ENCODE measurements around the gene DEXI.
"Not testable (repeated sequence)": the region's sequence is repeated elsewhere in the genome, so short reads cannot be mapped to it uniquely, and the experiment has no call there.

The DEXI gene

DNA sequence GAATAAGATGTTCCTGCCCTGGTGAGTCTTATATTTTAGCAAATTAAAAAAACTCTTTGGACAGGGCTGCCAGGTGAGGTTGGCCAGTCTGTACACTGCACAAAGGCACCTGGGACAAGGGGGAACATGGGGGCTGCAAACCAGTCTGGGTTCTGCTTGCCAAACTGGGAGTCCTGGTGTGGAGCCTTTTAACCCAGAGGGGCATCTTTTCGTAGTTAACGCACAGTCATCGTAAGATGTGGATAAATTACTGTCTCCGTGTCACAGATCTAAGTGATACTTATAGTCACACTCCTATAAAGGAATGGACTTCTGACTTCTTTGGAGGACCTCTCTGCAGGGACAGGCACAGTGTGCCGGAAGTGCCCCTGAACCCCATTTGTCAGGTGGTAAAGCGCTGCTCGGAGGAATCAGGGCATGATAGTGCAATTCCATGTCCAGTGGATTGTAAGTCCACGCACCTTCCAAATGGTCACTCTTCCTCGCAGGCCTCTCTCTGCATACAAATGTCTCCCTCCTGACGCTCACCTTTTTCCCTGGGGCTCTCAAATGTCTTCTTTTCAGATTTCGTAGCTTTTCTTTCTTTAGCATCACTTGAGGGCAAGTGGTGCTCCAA, 14.7 kb downstream of the DEXI start:
- Mint-ChIP-seq H3K27ac (peak overlapping the region in 1 of 2 donors; percentile 72), H3K4me3 (no peak overlapping the region), H3K27me3 (no peaks in the 10 kb centered on the region), H3K4me1 (peaks cover 20% of the 10 kb centered on the region), H3K9me3 (no peaks in the 10 kb centered on the region)
- no peak for ATAC-seq
- DNase-seq = no peak

DNA sequence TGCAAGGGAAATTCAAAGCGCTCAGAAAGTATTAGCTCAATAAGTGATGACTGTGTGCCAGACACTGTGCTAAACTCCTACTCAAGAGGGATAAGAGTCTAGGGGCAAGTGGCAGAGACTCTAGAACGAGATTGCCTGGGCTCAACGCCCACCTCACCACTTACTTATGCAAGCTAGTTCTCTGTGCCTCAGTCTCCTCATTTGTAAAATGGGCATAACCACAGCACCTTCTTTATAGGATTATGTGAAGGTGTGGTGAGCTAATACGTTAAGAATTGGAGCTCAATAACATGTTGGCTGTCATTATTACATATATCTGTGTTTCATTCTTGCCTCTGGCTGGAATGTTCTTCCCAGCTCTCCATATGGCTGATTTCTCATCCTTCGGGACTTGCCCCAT, 15.4 kb downstream of the DEXI start:
- Mint-ChIP-seq H3K27me3 (no peaks in the 10 kb centered on the region), H3K4me1 (peaks cover 20% of the 10 kb centered on the region), H3K27ac (no peak overlapping the region), H3K4me3 (no peak overlapping the region), H3K9me3 (no peaks in the 10 kb centered on the region)
- DNase-seq (no peak), ATAC-seq (no peak)

DNA sequence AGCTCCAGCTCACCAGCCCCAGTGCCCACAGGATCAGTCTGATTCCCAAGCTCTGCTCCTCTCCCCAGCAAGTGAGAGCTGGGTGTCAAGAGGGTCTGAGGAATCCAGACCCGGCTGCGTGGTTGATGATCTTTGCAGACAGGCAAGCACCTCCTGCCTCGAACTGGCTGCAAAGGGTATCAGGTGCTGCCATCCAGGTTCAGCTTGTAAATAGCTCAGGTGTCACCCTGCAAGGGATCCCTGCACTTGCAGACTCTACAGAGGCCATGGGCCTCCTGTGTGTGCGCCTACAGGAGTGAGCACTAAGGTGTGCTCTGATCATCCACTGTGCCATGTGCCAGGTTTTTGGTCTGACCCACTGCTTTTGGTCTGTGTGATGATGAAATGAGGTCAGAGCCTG, 16.2 kb downstream of the DEXI start:
- DNase-seq (no peak), ATAC-seq (no peak)
- Mint-ChIP-seq H3K9me3 (no peaks in the 10 kb centered on the region), H3K27ac (no peak overlapping the region), H3K27me3 (no peaks in the 10 kb centered on the region), H3K4me1 (peaks cover 12% of the 10 kb centered on the region), H3K4me3 (no peak overlapping the region)

DNA sequence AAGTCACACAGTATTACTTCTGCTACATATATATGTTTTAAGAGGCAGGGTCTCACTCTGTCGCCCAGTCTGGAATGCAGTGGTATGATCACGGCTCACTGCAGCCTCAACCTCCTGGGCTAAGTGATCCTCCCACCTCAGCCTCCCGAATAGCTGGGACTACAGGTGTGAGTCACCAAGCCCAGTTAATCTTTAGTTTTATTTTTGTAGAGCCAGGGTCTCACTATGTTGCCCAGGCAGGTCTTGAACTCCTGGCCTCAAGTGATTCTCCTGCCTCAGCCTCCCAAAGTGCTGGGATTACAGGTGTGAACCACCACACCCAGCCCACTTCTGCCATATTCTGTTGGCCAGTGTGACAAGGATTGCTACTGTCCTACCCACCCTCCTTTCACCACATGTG, 17.0 kb downstream of the DEXI start:
- H3K9me3 Mint-ChIP-seq, H3K4me1 Mint-ChIP-seq, ATAC-seq, H3K4me3 Mint-ChIP-seq, H3K27me3 Mint-ChIP-seq, H3K27ac Mint-ChIP-seq, DNase-seq: not testable (repeated sequence)

DNA sequence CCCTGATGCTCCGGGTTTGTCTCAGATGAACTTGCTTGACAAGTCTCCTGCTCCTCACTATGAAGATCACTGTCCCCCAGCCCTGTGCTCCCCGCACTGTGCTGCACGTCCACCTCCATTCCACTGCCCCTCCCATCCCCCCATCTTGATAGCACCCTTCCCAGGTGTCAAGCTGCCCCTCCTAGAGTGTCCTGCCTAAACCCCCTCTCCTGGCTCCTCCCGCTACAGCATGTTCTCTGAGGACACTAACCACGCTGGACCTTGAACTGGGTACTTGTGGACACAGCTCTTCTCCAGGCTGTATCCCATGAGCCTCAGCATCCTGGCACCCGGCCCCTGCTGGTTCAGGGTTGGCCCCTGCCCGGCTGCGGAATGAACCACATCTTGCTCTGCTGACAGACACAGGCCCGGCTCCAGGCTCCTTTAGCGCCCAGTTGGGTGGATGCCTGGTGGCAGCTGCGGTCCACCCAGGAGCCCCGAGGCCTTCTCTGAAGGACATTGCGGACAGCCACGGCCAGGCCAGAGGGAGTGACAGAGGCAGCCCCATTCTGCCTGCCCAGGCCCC, 18.5 kb downstream of the DEXI start:
- Mint-ChIP-seq H3K4me1 (peaks cover 2% of the 10 kb centered on the region), H3K4me3 (no peak overlapping the region), H3K9me3 (no peaks in the 10 kb centered on the region), H3K27ac (peak overlapping the region in 1 of 2 donors; percentile 69), H3K27me3 (no peaks in the 10 kb centered on the region)
- ATAC-seq (no peak), DNase-seq (no peak)

DNA sequence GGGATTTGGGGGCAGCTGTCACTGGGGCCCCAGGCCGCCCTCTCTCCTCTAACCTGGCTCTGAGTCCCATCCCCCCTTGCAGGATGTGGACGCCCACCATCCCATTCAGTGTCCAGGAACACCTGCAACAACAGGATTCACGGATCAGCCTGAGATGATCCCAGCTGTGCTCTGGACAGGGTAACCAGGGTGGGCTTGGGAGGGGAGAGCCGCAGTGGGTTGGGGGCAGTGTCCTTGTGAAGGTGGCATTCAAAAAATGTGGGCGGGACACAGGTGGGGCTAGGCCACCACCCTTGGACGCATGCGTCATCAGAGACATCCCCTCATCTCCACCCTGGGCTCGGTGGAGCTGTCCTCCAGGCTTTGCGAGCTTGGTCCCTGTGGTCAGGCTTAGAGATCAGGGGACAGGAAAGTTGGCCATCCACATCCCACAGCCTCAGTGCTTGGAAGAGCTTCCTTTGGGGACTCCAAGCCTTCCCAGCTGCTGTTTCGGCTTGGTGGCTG, 19.1 kb downstream of the DEXI start:
- Mint-ChIP-seq H3K27ac (no peak overlapping the region), H3K27me3 (no peaks in the 10 kb centered on the region), H3K4me3 (no peak overlapping the region), H3K9me3 (no peaks in the 10 kb centered on the region), H3K4me1 (peaks cover 7% of the 10 kb centered on the region)
- DNase-seq (no peak), ATAC-seq (no peak)

DNA sequence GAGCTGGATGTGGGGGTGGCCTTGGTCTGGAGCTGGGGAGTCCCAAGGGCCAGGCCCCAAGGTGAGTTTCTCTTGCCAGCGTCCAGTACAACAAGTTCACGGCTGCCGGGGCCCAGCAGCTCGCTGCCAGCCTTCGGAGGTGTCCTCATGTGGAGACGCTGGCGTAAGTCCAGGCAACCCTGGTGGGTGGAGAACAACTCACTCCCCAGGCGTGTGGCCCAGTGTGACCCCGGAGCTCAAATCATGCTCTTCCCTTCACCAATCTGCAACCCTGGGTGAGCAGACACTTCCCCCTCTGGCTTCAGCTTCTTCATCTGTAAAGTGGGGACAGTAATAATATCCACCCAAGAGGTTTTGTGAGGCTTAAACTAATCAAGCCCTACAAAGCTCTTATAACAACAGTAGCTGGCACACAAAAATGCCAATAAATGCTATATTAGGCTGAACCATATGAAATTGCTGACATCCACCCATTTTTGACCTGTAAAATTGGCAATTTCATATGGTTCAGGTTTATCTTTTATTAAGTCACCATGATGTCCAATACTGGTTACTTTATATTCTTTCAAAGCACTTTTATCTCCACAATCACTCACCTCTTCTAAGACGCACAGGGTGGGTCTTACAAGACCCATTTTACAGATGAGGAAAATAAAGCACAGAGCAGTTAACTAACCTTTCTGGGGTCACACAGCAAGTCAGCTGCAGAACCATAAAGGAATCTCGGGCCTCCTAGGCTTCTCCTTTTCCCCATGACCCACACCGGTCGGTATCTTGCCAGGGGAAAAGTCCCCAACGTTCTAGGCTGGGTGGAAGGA, 19.7 kb downstream of the DEXI start:
- no peak overlapping the region for H3K4me3 Mint-ChIP-seq
- H3K27me3 Mint-ChIP-seq = no peaks in the 10 kb centered on the region
- H3K4me1 Mint-ChIP-seq = peaks cover 7% of the 10 kb centered on the region
- no peaks in the 10 kb centered on the region for H3K9me3 Mint-ChIP-seq
- DNase-seq (no peak), ATAC-seq (no peak)
- no peak overlapping the region for H3K27ac Mint-ChIP-seq

DNA sequence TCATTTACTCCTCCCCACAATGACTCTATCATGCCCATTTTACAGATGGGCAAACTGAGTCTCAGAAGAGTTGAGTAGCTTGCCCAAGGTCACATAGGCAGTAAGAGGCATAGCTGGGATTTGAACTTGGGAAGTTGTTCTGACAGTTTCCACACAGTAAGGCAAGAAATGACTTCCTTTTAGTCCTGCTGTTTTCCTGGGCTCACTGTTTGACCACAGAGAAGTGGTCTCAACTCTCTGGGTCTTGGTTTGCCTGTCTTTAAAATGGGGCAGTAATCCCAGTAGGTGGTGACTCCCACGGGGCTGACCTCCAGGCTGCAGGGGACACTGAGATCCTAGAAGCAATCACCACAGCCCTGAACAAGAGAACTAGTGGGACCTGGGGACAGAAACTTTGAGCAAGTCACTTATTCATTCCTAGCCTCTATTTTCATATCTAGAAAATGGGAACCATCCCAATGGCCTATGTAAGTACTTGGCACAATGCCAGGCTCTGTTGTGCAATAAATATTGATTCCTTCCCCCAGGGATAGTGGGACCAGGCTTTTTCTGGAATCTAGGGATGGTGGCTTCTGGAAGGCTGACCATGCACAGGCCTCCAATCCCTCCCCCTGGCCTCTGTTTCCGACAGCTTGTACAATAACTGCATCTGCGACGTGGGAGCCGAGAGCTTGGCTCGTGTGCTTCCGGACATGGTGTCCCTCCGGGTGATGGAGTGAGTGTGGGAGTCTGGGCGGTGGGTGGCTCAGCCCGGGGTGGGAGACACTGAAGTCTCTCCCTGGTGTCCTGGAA, 20.5 kb downstream of the DEXI start:
- Mint-ChIP-seq H3K27ac (no peak overlapping the region), H3K9me3 (no peaks in the 10 kb centered on the region), H3K4me3 (no peak overlapping the region), H3K27me3 (no peaks in the 10 kb centered on the region), H3K4me1 (peaks cover 7% of the 10 kb centered on the region)
- ATAC-seq (no peak), DNase-seq (no peak)

DNA sequence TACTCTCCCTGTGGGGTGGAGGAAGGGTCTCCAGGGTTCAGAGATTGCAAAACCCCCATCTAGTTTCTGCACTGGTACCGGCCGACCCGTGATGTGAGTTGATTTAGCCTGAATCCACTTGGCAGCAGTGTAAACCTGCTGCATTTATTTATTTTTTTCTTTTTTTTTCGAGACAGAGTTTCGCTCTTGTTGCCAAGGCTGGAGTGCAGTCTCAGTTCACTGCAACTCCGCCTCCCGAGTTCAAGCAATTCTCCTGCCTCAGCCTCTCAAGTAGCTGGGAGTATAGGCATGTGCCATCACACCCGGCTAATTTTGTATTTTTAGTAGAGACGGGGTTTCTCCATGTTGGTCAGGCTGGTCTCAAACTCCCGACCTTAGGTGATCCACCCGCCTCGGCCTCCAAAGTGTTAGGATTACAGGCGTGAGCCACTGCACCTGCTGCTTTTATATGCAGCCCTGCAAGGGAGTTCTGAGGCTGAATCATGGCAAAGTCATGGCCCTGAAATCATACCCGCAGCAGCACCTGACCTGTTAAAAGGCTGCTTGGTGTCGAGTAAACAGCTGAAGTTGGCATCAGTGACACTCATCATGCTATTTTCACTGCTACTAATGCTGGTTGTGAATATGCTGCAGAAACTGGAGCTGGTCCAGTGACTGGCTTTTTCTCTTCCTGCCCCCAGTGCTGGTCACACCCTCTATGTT, 21.4 kb downstream of the DEXI start:
- Mint-ChIP-seq H3K4me3 (no peak overlapping the region), H3K27me3 (no peaks in the 10 kb centered on the region), H3K4me1 (peaks cover 10% of the 10 kb centered on the region), H3K27ac (no peak overlapping the region), H3K9me3 (no peaks in the 10 kb centered on the region)
- ATAC-seq (no peak), DNase-seq (no peak)

DNA sequence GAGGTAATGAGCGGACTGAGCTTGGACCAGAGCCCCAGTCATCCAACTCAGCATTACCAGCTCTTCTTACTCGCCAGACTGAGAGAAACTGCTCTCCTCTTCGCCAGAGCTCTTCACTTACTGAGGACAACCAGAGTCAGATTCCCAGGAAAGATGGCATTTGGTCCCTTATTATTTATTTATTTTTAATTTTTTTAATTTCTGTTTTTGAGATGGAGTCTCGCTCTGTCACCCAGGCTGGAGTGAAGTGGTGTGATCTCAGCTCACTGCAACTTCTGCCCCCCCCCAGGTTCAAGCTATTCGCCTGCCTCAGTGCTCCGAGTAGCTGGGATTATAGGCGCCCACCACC, 23.3 kb downstream of the DEXI start:
- Mint-ChIP-seq H3K4me1 (peaks cover 17% of the 10 kb centered on the region), H3K27ac (no peak overlapping the region), H3K4me3 (no peak overlapping the region), H3K27me3 (no peaks in the 10 kb centered on the region), H3K9me3 (no peaks in the 10 kb centered on the region)
- ATAC-seq (no peak), DNase-seq (no peak)

DNA sequence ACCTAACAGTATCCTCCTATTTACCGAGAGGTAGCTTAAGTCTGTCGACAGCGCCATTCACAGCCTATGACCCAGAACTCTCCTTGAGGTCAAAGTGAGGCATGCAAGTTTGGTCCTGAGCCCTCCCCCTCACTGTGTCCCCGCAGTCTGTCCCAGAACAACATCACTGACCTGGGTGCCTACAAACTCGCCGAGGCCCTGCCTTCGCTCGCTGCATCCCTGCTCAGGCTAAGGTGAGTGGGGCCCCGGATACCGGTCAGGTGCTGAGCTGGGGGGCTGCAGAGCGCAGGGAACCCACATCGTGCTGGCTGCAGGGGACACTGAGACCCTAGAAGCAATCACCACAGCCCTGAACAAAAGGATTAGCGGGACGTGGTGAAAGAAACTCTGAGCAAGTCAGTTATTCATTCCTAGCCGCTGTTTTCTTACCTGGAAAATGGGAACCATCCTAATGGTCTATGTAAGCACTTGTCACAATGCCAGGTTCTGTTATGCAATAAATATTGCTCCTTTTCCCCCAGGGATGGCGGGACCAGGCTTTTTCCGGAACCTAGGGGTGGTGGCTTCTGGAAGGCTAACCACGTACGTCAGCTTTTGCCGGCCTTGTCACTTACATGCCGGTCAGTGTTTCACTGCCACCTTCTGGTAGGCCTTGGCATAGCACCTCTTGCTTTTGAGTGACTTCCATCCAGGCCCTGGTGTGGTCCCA, 23.8 kb downstream of the DEXI start:
- no peak overlapping the region for H3K4me3 Mint-ChIP-seq
- DNase-seq = peak; percentile 80 to 81
- no peak overlapping the region for H3K27ac Mint-ChIP-seq
- H3K4me1 Mint-ChIP-seq = peaks cover 17% of the 10 kb centered on the region
- H3K9me3 Mint-ChIP-seq = no peaks in the 10 kb centered on the region
- H3K27me3 Mint-ChIP-seq = no peaks in the 10 kb centered on the region
- ATAC-seq = peak; percentile 76

DNA sequence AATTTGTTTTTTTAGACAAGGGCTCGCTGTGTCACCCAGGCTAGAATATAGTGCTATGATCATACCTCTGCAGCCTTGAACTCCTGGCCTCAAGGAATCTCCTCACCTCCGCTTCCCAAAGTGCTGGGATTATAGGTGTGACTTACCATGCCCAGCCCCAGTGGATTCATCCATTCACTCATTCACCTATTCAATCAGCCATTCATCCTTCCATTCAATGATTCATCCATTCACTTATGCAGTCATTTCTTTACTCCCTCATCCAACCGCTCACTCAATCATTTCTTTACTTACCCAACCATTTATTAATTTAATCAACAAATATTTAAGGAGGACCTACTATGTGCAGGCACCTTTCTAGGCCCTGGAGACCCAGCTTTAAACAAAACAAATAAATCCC, 25.7 kb downstream of the DEXI start:
- Mint-ChIP-seq H3K4me3 (no peak overlapping the region), H3K27me3 (peaks cover 3% of the 10 kb centered on the region), H3K4me1 (peaks cover 17% of the 10 kb centered on the region), H3K27ac (peak overlapping the region in 1 of 2 donors; percentile 75), H3K9me3 (no peaks in the 10 kb centered on the region)
- no peak for DNase-seq
- ATAC-seq = no peak

DNA sequence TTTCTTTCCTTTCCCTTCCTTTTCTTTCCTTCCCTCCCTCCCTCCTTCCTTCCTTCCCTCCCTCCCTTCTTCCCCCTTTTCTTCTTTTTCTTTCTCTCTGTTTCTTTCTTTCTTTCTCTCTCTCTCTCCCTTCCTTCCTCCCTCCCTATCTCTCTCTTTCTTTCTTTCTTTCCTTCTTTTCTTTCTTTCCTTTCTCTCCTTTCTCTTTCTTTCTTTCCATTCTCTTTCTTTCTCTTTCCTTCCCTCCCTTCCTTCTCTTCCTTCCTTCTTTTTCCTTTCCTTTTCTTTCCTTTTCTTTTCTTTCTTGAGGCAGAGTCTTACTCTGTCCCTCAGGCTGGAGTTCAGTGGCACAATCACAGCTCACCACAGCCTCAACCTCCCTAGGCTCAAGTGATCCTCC, 31.0 kb downstream of the DEXI start:
- Mint-ChIP-seq H3K4me1 (peaks cover 9% of the 10 kb centered on the region), H3K9me3 (no peaks in the 10 kb centered on the region), H3K27ac (no peak overlapping the region), H3K27me3 (peaks cover 5% of the 10 kb centered on the region), H3K4me3 (no peak overlapping the region)
- ATAC-seq (no peak), DNase-seq (no peak)

DNA sequence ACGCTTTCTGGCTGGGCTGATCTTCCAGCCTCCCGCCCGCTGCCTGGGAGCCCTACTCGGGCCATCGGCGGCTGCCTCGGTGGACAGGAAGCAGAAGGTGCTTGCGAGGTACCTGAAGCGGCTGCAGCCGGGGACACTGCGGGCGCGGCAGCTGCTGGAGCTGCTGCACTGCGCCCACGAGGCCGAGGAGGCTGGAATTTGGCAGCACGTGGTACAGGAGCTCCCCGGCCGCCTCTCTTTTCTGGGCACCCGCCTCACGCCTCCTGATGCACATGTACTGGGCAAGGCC, 34.6 kb downstream of the DEXI start:
- H3K27me3 Mint-ChIP-seq = peaks cover 5% of the 10 kb centered on the region

More for the DNA sequence above, 34.6 kb downstream of the DEXI start:
- no peak for DNase-seq
- H3K27ac Mint-ChIP-seq = no peak overlapping the region
- no peak for ATAC-seq
- H3K4me3 Mint-ChIP-seq = no peak overlapping the region
- H3K4me1 Mint-ChIP-seq = no peaks in the 10 kb centered on the region
- H3K9me3 Mint-ChIP-seq = peaks cover 8 to 12% of the 10 kb centered on the region in 2 donors

Measured in stimulated activated naive CD8-positive, alpha-beta T cell treated with anti-CD3 and anti-CD28 coated beads, Interleukin-15, amount 100 ng/mL, for 72 hours (primary cell).